Right ventricle myocardium inferior (tissue), 1 donor: Measurements from ENCODE around the gene CDCA8. TPM values are rescaled to one million over a fixed set of nuclear protein-coding genes. Genes with fewer than 3 reads are reported as not detected.
A peak's percentile ranks its signal among the peaks of the same experiment; 100 is the strongest.

Experiments
- ATAC-seq: fragments of 200-7000 bp; cut with Tn5 transposase; one replicate; pipeline ENCODE4 v1.9.1; 2020; ENCODE audit warnings: mild to moderate bottlenecking, moderate library complexity
- DNase-seq: peaks from one replicate; pipeline ENCODE4 v3.0.0; 2021; ENCODE audit errors: missing footprints
- intact Hi-C: fragments of 100-400 bp; cut with DNase I; formaldehyde crosslinking; loops from one replicate; pipeline ENCODE4 v1.11.0; 2022
- total RNA-seq: library from RNA; stranded (reverse); fragmentation: NEBNext Ultra II Directional; extraction: Animal tissue kit (Norgen Biotek cat#: 25700); gene quantifications from one replicate; pipeline ENCODE4 v1.2.1, GENCODE V29; 2021
- donor health status: DM: no; HTN: yes; CAD: no; lungs with severe emphysema.

CDCA8 gene
- total RNA-seq, 1 donor from 2014 or later = 0.60 TPM

DNA sequence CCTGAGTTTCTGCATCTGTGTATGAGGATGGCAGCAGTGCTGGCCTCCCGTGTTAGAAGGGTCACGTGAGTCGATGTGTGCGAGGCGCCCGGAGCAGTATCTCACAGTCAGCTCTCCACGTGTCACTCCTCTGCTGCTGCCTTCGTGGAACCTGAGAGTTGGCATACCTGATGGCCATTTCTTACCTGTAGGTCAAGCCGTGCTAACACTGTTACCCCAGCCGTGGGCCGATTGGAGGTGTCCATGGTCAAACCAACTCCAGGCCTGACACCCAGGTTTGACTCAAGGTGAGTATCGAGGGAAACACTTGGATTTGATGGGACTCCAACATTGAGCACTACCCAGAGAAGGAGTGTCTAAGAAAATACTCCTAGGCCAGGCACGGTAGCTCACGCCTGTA is 10.7 kb downstream of the CDCA8 start:
- ATAC-seq (no peak), DNase-seq (no peak)
- intact Hi-C loops = no loop called here

DNA sequence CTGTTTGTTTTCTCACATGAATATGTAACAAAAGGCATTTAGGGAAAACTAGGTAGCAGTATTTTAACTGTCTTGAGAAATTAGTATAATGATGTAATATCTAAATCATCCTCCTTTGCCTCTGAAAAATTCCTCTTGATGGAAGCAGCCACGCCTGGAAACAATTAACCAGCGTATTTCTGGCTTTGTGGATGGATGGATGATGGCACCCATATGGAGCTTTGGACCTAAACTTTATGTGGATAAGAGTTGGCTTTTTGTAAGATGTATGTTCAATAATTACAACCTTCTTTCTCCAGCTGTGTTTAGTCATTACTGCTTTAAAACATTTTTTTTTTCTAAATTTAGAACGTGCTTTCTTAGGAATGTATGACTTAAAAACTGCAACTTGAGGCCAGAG is 12.7 kb downstream of the CDCA8 start:
- ATAC-seq = no peak
- intact Hi-C loops = no loop called here
- no peak for DNase-seq

DNA sequence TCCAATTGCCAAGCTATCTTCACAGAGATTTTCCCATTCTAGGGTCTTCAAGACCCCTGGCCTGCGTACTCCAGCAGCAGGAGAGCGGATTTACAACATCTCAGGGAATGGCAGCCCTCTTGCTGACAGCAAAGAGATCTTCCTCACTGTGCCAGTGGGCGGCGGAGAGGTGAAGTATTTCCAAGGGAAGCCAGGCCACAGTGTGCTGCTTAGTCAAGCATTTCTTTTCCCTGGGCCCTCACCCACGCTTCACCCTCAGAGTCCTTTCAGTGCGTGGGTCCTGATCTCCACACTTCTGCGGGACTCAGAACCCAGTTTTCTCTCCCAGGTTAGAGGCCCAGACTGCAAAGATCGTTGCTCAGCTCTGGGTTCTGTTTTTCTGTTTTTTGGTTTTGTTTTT is 13.1 kb downstream of the CDCA8 start:
- intact Hi-C loops = no loop called here
- ATAC-seq = no peak
- no peak for DNase-seq

DNA sequence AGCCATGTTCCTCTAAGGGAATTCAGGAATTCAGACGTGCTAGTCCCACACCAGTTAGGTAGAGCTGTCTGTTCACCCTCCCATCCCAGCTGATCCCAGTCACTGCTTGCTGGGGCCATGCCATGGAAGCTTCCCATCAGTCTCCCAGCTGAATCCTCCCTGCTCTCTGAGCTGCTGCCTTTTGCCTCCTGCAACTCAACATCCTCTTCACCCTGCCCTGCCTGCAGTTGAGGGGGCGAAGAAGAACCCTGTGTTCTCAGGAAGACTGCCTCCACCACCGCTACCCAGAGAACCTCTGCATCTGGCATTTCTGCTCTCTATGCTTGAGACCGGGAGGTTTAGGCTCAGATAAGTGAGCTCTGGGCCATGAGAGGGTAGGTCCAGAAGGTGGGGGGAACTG is 16.2 kb downstream of the CDCA8 start:
- DNase-seq = no peak
- no peak for ATAC-seq
- intact Hi-C loops = no loop called here

DNA sequence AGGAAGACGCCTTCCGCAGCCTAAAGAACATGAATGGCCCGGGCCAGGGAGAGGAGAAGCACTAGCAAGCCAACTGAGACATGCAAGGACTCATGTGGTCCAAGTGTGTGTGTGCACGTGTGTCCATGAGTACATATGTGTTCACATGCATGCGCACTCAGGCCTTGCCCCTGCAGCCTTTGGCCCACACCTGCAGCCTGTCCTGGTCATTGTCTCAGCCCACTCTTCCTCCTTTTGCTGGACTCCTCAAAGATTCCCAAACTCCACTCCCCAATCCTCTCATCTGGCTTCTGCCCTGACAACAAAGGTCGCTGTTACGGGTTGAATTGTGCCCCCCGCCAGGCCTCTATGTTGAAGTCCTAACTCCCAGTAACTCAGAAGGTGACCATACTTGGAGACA is 21.9 kb downstream of the CDCA8 start:
- no peak for DNase-seq
- intact Hi-C loops = no loop called here
- ATAC-seq = no peak

DNA sequence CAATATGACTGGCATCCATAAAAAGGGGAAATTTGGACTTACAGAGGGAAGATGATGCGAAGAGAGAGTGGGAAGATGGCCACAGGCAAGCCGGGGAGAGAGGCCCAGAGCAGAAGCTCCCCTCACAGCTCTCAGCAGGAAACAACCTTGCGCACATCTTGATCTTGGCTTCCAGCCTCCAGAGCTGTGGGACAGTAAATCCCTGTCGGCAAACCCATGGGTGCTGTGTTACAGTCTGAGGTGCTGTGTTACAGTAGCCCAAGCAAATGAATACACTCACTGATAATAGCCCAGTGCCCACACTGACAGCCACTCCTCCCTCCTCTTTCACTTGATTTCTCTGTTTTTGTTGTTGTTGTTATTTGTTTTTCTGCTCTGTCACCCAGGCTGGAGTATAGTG is 22.4 kb downstream of the CDCA8 start:
- intact Hi-C loops = no loop called here
- DNase-seq = no peak
- no peak for ATAC-seq

DNA sequence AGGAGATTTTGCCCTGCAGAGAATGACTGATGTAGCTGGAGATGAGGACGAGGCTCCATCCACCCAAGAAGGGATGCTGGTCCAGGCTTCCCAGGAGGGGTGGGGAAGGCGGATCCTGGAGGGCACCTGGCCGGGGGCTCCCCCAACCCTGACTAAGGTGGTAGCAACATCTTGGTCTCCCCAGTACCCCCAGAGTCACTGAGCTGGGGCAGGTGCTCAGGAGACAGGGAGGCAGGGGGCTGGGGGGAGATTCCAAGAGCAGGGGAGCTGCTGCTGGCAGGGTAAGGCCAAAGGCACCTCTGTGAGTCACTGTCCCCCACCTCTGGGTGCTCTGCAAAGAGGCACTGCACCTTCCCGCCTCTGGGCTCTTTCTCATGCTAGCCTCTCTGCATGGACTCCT is 24.0 kb downstream of the CDCA8 start:
- no peak for ATAC-seq

DNA sequence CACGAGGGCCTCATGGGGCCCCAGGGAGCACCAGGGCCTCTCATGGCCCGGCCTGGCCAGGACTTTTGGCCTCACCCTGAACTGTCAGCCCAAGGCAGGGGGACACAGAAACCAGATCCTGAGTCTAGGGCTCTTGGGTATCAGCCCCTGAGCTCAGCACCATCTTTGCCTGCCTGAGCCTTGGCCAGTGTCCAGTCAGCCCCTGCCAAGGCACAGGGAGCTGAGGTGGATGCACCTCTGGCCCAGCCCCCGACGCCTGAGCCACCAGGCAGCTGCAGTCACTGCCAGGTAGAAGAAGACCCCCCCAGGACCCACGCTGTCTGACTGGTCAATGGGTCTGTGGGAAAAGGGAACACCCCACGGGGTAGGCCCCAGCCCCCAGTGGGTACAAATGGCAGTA is 25.3 kb downstream of the CDCA8 start:
- intact Hi-C loops = no loop called here
- no peak for DNase-seq
- ATAC-seq = no peak

More for the DNA sequence above, 24.0 kb downstream of the CDCA8 start:
- no peak for DNase-seq
- intact Hi-C loops = no loop called here

DNA sequence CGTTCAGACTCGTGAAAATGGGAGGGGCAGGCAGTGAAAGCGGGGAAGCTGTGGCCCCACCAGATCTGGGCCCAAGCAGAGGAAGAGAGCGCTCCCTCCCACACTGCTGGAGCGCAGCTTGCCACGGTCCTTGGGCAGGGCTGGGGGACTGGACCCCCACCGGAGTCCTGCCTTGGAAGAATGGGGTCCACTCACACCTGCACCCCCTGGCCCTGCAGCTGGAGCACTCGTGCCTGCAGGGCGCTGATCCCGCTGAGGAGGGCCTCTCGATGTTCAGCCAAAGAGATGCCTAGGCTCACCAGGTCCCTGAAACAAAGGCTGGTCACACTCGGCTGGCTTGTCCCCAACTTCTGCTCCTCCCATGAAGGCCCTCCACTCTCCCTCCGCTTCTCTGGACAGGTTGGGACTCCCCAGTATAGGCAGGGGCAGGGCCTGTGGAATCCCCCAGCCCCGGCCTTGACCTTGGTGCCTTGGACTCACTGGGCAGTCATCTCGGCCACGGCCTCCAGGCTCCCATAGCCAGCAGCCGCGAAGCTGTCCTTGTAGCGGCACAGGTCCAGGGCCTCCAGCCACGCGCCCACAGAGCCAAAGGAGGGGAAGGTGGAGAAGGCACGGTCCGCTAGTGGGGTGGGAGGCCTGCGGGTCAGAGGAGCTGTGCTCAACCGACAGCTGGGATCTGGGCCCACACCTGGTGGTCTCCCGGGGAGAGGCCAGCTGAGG is 26.0 kb downstream of the CDCA8 start:
- intact Hi-C loops = no loop called here
- DNase-seq (no peak), ATAC-seq (no peak)

DNA sequence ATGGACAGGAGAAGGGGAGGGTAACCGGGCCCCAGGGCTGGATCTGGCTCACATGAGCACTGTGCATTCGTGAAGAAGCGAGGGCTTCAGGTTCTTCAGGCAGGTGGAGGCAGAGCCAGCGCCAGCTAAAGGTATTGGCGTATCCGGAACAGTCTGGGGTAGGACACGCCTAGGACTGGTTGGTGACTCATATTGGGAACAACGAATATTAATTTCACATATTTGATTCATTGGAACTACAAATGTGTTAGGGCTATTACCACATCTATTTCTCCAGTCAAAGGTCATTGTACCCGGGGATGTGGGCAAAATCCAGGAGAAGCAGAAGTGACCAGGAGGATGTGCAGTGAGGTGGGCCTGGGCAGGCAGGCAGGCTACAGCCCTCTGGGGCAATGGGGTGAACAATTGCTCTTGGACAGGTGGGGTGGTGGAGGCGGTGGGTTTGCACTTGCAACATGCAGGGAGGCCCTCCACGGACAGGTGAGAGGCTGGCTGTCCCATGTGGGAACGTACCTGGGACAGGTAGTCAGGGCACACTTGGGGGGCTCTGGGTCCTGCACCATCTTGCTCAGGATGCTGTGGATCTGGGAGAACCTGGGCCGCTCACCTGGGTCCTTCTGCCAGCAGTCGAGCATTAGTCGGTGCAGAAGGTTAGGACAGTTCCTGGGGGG is 26.7 kb downstream of the CDCA8 start:
- ATAC-seq = no peak
- intact Hi-C loops = no loop called here

DNA sequence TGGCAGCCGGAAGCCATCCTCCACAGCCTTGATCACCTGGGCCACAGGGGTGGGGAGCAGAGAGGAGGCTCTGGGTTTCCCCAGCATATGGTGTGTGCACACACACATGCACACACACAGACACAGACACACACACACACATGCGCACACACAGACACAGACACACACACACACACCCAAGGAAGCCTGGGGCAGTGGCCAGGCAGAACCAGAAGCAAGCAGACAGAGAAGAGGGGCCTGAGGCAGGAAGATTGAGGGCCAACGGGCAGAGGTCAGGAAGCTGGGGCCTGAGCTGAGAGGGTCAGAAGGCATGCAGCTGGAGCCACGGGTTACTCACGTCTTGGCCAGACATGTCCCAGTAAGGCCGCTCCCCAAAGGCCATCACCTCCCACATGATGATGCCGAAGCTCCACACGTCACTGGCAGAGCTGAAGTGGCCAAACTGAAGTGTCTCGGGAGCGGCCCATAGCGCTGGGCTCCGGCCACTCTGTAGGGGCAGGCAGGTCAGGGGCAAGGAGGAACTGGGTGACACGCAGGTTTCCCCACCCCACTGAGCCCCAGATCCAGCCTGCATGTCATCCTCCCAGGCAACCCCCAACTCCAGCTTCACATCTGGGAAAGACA is 27.4 kb downstream of the CDCA8 start:
- no peak for ATAC-seq

More for the DNA sequence above, 26.7 kb downstream of the CDCA8 start:
- no peak for DNase-seq

DNA sequence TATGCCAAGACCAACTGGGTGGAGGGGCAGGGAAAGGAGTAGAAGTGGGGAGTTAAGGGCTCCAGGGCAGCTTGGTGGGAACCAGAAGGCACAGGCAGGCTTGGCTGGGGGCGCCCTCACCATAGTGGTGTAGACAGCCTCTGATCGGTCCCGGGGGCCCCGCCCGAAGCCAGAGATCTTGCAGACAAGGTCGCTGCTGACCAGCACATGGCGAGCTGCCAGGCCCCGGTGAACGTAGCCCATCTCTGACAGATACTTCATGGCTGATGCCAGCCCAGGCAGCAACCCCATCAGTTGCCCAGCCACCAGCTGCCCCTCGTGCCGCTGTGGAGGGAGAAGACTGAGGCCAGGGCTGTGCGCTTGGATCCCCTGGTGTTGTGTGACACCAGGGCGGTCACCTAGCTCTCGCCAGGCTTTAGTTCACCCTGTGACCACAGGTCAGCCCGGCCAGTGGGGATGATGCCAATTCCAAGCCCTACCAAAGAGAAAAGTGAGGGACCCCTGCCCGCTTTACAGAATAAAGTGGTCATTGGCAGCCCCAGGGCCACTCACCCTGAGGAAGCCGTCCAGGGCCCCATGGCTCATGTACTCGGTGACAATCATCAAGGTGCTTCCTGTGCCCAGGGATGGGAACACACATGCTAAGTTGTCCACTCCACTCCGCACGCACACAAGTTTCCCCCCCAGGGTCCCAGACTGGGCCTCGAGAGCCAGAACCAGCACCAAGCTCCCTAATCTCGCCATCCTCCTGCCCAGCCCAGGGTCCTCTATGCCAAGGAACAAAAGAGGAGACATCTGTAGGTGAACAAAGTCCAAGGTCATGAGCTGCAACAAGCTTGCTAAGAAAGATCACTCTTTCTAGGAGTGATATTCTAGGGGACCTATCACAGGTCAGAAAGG is 28.2 kb downstream of the CDCA8 start:
- DNase-seq = no peak
- no peak for ATAC-seq
- intact Hi-C loops = no loop called here

More for the DNA sequence above, 27.4 kb downstream of the CDCA8 start:
- intact Hi-C loops = no loop called here
- no peak for DNase-seq

DNA sequence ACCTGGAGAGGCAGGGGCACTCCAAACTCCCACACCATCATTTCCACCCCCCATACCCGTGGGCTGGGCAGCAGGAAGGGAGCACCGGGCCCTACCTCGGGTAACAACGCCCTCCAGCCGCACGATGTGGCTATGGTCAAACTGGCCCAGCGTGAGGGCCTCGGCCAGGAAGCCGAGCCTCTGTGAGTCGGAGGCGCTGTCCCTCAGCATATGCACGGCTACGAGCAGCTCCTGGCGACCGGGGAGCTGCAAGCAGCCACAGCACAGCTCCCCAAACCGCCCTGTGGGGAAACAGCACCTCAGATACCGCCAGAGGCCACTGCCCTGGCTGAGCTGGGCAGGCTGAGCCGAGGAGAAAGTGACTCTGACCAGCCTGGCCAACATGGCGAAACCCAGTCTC is 29.2 kb downstream of the CDCA8 start:
- no peak for DNase-seq
- intact Hi-C loops = no loop called here

DNA sequence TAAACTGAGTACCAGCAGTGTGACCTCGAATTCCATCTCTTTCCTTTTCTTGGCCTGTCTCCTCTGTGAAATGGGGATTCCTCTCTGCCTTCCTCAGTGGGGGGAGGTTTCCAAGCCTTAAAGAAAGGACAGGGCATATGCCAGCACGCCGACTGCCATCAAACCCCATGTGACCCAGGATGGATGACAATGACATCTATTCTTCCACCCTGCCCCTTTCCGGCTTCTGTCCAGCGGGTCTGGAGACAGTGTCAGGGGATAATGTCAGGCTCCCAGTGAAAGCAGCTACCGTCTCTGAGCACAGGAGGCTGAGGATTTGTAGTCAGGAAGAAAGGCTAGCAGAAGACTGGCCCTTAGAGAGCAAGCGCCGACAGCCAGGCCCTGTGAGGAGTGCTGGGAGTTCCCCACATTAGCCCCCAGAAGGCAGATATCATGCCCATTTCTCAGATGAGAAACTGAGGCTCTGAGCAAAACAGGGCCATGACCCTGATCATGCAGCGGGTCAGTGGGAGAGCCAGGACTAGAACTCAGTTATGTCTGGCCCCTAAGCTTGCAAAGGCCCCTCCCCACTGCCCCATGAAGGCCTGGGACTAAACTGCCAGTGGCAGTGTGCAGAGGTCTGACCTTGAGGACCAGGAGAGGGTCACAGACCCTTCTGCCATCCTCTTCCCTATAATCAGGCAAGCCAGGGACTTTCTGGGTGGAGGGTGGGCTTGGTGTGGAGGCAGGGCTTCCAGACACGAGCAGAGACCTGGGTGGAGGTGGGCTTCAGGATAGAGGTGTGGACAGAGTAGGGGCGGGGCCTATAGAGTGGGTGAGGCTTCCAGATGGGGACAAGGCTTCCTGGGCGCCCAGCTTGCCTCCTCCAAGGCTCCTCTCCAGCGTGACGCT is 30.1 kb downstream of the CDCA8 start:
- ATAC-seq (no peak), DNase-seq (no peak)
- intact Hi-C loops = no loop called here

More for the DNA sequence above, 29.2 kb downstream of the CDCA8 start:
- ATAC-seq = no peak

DNA sequence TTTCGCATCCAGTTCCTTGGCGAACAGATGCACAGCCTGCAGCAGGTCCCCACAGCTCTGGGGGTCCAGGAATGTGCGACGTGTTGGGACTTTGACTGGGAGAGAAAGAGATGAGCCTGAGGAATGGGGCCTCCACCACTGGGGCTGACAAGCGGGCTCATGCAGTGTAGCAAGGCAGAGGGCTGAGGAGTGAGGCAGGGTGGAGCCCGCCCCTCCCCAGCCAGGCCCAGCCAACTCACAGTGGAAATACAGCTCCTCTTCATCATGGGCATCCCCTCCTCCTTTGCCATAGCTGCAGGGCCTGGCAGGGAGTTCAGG is 30.7 kb downstream of the CDCA8 start:
- ATAC-seq = peak; percentile 5
- DNase-seq = no peak
- intact Hi-C loops = no loop called here

DNA sequence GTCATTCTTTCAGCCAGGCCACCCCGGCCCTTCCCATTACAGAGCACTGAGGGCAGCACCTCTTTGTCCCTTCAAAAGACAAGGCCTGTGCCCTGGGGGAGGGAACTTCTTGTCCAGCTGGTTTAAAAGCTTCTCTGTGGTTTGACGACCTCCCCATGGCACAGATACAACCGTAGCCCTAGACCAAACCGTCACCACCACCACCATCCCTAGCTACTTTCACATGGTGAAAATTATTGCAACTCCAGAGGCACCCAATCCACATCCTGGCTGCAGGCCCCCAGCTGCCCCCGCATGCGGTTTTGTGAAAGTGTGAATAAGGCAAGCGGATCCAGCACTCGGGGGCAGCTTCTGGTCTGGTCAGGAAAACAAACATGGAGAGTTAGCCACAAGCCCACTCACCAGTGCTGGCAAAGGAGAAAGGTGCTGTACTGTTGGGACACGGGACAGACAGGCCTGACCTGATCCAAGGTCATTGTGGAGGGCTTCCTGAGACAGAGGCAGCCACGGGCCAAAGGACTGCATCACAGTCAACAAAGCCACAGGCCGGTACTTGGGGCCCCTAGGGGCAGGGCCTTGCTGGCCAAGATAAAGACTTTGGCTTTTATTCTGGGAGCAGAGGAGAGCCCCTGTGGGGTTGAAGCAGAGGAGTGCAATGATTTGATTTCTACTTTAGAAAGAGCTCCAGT is 31.2 kb downstream of the CDCA8 start:
- intact Hi-C loops = no loop called here
- peak; percentile 11 for ATAC-seq
- DNase-seq = no peak

DNA sequence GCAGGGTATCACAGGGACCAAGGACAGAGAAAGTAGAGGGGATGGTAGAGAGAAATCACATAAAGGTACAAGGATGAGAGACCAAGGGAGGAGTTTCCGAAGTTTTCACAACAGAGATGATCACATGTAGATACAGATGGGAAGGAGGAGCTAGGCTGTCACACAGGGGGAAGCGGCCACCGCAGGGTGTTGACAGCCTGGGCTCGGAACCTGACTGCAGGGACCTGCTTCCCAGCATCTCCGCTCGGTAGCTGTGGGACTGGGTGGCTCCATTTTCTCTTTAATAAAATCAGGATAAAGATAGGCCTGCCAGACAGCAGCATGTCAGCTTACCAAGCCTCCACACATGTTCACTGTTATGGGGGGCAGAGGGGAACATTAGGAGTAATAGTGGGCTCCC is 32.3 kb downstream of the CDCA8 start:
- ATAC-seq = no peak
- DNase-seq = no peak
- intact Hi-C loops = no loop called here
